Osteoblast (primary cell): ENCODE results near the gene DYNC1H1. TPM values are rescaled to one million over a fixed set of nuclear protein-coding genes. Genes with fewer than 3 reads are reported as not detected.
A peak's percentile ranks its signal among the peaks of the same experiment; 100 is the strongest.
"Not testable (repeated sequence)": the region's sequence is repeated elsewhere in the genome, so short reads cannot be mapped to it uniquely, and the experiment has no call there.

Experiments used
- DNase-seq: peaks from one replicate; pipeline ENCODE4 v3.0.0; 2011; ENCODE audit warnings: low spot score, mixed read lengths; ENCODE audit not compliant: insufficient read length; ENCODE audit errors: missing footprints
- H2AFZ ChIP-seq: 2 replicates; pipeline ENCODE4 v1.6.0; 2011; ENCODE audit warnings: mild to moderate bottlenecking, low read length
- H3K27ac ChIP-seq: 2 replicates; pipeline ENCODE4 v1.5.1; 2011; ENCODE audit warnings: mild to moderate bottlenecking, low read depth, low read length, moderate library complexity
- H3K27me3 ChIP-seq: 2 replicates; pipeline ENCODE4 v1.6.0; 2012; ENCODE audit warnings: mild to moderate bottlenecking, control low read depth, inconsistent platforms, low read length, moderate library complexity; ENCODE audit not compliant: insufficient read depth
- H3K36me3 ChIP-seq: 2 replicates; pipeline ENCODE4 v1.5.1; 2011; ENCODE audit warnings: mild to moderate bottlenecking, low read length, control low read depth, moderate library complexity; ENCODE audit not compliant: insufficient read depth
- H3K4me1 ChIP-seq: 2 replicates; pipeline ENCODE4 v1.5.1; 2011; ENCODE audit warnings: mild to moderate bottlenecking, low read length, control low read depth, moderate library complexity; ENCODE audit not compliant: insufficient read depth
- H3K4me2 ChIP-seq: 2 replicates; pipeline ENCODE4 v1.6.0; 2011; ENCODE audit warnings: mild to moderate bottlenecking, low read length; ENCODE audit not compliant: insufficient read depth
- H3K4me3 ChIP-seq: fragments of 200-600 bp; sonication (generic); 3 replicates; pipeline ENCODE4 v1.5.1; 2012; ENCODE audit warnings: mild to moderate bottlenecking, low read length, inconsistent platforms; ENCODE audit not compliant: insufficient read depth
- H3K79me2 ChIP-seq: 2 replicates; pipeline ENCODE4 v1.6.0; 2012; ENCODE audit warnings: mild to moderate bottlenecking, low read length, control low read depth, inconsistent platforms; ENCODE audit not compliant: insufficient read depth
- H3K9me3 ChIP-seq: 2 replicates; pipeline ENCODE4 v1.5.1; 2011; ENCODE audit warnings: low read depth, low read length, control low read depth
- H4K20me1 ChIP-seq: 2 replicates; pipeline ENCODE4 v1.6.0; 2012; ENCODE audit warnings: mild to moderate bottlenecking, low read length, control low read depth; ENCODE audit not compliant: insufficient read depth
- CTCF ChIP-seq: IDR thresholded peaks from 2 replicates; pipeline ENCODE4 v1.5.1; 2011; ENCODE audit warnings: mild to moderate bottlenecking, low read depth, low read length, moderate library complexity; ENCODE audit errors: extremely low read depth
- total RNA-seq: library from RNA; depleted of rRNA; stranded (reverse); fragments of >200 nt; gene quantifications from 2 replicates; pipeline ENCODE4 v1.2.3, GENCODE V29; 2012

Gene DYNC1H1
- total RNA-seq, 1 donor, result 340 TPM

- H4K20me1 ChIP-seq, result peaks cover 40% of the 10 kb centered on the region
- peaks cover 62% of the 10 kb centered on the region for H3K36me3 ChIP-seq
- no peak for TF ChIP-seq CTCF
These were observed 116.1 kb downstream of the DYNC1H1 start for GRCh38 chr14:102080183-102081080.

GRCh38 chr14:102081231-102082080, 117.1 kb downstream of the DYNC1H1 start:
- Histone ChIP-seq H3K27ac (no peak overlapping the region), H4K20me1 (peaks cover 49% of the 10 kb centered on the region), H3K4me1 (peaks cover 19% of the 10 kb centered on the region), H3K9me3 (no peaks in the 10 kb centered on the region), H3K4me3 (no peak overlapping the region), H3K79me2 (peaks cover 44% of the 10 kb centered on the region), H2AFZ (no peak overlapping the region), H3K27me3 (no peaks in the 10 kb centered on the region), H3K4me2 (no peak overlapping the region), H3K36me3 (peaks cover 68% of the 10 kb centered on the region)
- TF ChIP-seq CTCF, result no peak
- no peak for DNase-seq

More at GRCh38 chr14:102080183-102081080, 116.1 kb downstream of the DYNC1H1 start:
- Histone ChIP-seq H3K27me3 (no peaks in the 10 kb centered on the region), H3K27ac (no peak overlapping the region), H2AFZ (no peak overlapping the region), H3K4me1 (peaks cover 15% of the 10 kb centered on the region), H3K79me2 (peaks cover 34% of the 10 kb centered on the region), H3K9me3 (no peaks in the 10 kb centered on the region), H3K4me2 (no peak overlapping the region), H3K4me3 (no peak overlapping the region)
- DNase-seq, result no peak

GRCh38 chr14:102084522-102084921, 120.1 kb downstream of the DYNC1H1 start:
- DNase-seq, H3K9me3 ChIP-seq, H3K27me3 ChIP-seq, H3K27ac ChIP-seq, H2AFZ ChIP-seq: not testable (repeated sequence)
- peaks cover 65% of the 10 kb centered on the region for H3K36me3 ChIP-seq
- H3K4me3 ChIP-seq, result peak overlapping the region; percentile 78
- H3K79me2 ChIP-seq, result peaks cover 52% of the 10 kb centered on the region
- H4K20me1 ChIP-seq, result peaks cover 47% of the 10 kb centered on the region
- H3K4me1 ChIP-seq, result peaks cover 29% of the 10 kb centered on the region
- peak overlapping the region; percentile 96 for H3K4me2 ChIP-seq

GRCh38 chr14:102084931-102085330, 120.6 kb downstream of the DYNC1H1 start:
- peak overlapping the region; percentile 78 for H3K4me3 ChIP-seq
- no peak for TF ChIP-seq CTCF
- H3K36me3 ChIP-seq, result peaks cover 61% of the 10 kb centered on the region
- H4K20me1 ChIP-seq, result peaks cover 47% of the 10 kb centered on the region
- H3K27ac ChIP-seq, result no peak overlapping the region
- H2AFZ ChIP-seq, result no peak overlapping the region
- DNase-seq, result peak; percentile 84
- H3K4me1 ChIP-seq, result peaks cover 29% of the 10 kb centered on the region
- no peaks in the 10 kb centered on the region for H3K27me3 ChIP-seq
- H3K9me3 ChIP-seq, result no peaks in the 10 kb centered on the region
- peak overlapping the region; percentile 96 for H3K4me2 ChIP-seq
- H3K79me2 ChIP-seq, result peaks cover 52% of the 10 kb centered on the region
